HepG2 (cell line): ENCODE measurements around the gene ATP6V1D. TPM values are rescaled to one million over a fixed set of nuclear protein-coding genes. Genes with fewer than 3 reads are reported as not detected.

Experiments
- ATAC-seq: fragments of 200-7000 bp; cut with Tn5 transposase; 3 replicates; pipeline ENCODE4 v1.9.1; 2020; ENCODE audit warnings: mild to moderate bottlenecking, moderate library complexity
- BruUV-seq: library from RNA; stranded (reverse); fragments of 400-500 nt; replicated peaks from 2 replicates; lab custom pipeline; 2021; lab: Mats Ljungman, UMichigan
- CTCF ChIA-PET: fragments of 300-600 bp; formaldehyde crosslinking; extraction: SDS; loops from one replicate; lab custom pipeline; 2021; ENCODE audit warnings: low total read pairs, inconsistent platforms, low intra/inter-chr PET ratio; lab: Yijun Ruan, JAX
- POLR2A ChIA-PET: fragments of 350-600 bp; sonication (Branson Sonifier 250); formaldehyde crosslinking; loops from one replicate; lab custom pipeline; 2020; ENCODE audit warnings: antibody characterized with exemption, inconsistent platforms; lab: Yijun Ruan, JAX
- DNase-seq: peaks from one replicate; pipeline ENCODE4 v3.0.0-alpha.2; 2015; ENCODE audit warnings: low spot score
- FAIRE-seq: peaks from 3 replicates; lab custom pipeline; 2011; peaks lifted over from hg19 to GRCh38; lab: Jason Lieb, UNC
- H2AFZ ChIP-seq: one replicate; pipeline ENCODE4 v1.6.1; 2011; ENCODE audit warnings: low read length, inconsistent platforms
- H3K27ac ChIP-seq: fragments of 300-600 bp; 3 replicates; pipeline ENCODE4 v1.8.0; 2011; ENCODE audit warnings: mixed run types, mild to moderate bottlenecking, mixed read lengths, low read length, inconsistent platforms; ENCODE audit not compliant: insufficient read depth; ENCODE audit errors: extremely low read length
- H3K27me3 ChIP-seq, 2 experiments: fragments of 200-600 bp in 1 of 2; 2 replicates in 1 of 2; 3 replicates in 1 of 2; pipeline versions ENCODE4 v1.6.0 to v1.8.0; 2011; ENCODE audit warnings: low read length in 2 of 2, mild to moderate bottlenecking in 2 of 2, moderate library complexity in 2 of 2, inconsistent platforms in 1 of 2; ENCODE audit not compliant: insufficient read depth in 2 of 2, control insufficient read depth in 1 of 2
- H3K36me3 ChIP-seq, 2 experiments: fragments of 200-600 bp in 1 of 2; replicated peaks in 1 of 2; 2 replicates in 1 of 2; 3 replicates in 1 of 2; pipeline versions ENCODE4 v1.5.1 to v1.8.0; 2011; ENCODE audit warnings: low read length in 2 of 2, inconsistent platforms in 1 of 2; ENCODE audit not compliant: insufficient read depth in 2 of 2, control insufficient read depth in 1 of 2
- H3K4me1 ChIP-seq: 2 replicates; pipeline ENCODE4 v1.5.1; 2012; ENCODE audit warnings: low read length, inconsistent platforms; ENCODE audit not compliant: insufficient read depth
- H3K4me2 ChIP-seq: 2 replicates; pipeline ENCODE4 v1.6.0; 2011; ENCODE audit warnings: low read depth, low read length, inconsistent platforms
- H3K4me3 ChIP-seq, 3 experiments: fragments of 200-600 bp in 1 of 3; sonication (generic), shearing (Covaris generic) in 1 of 3; replicated peaks in 1 of 3; 2 replicates each; pipeline ENCODE4 v1.5.1; 2011 to 2016; ENCODE audit warnings: low read length in 3 of 3, inconsistent platforms in 2 of 3, low read depth in 2 of 3, mild to moderate bottlenecking in 2 of 3, control low read depth in 1 of 3, mixed read lengths in 1 of 3; ENCODE audit not compliant: insufficient read depth in 1 of 3
- H3K79me2 ChIP-seq: one replicate; pipeline ENCODE4 v1.6.1; 2011; ENCODE audit warnings: low read length, inconsistent platforms; ENCODE audit not compliant: insufficient read depth
- H3K9ac ChIP-seq: 2 replicates; pipeline ENCODE4 v1.6.0; 2011; ENCODE audit warnings: mild to moderate bottlenecking, low read depth, low read length, inconsistent platforms; ENCODE audit not compliant: insufficient read depth
- H3K9me3 ChIP-seq: 2 replicates; pipeline ENCODE4 v1.5.1; 2012; ENCODE audit warnings: mild to moderate bottlenecking, low read length
- H4K20me1 ChIP-seq: 2 replicates; pipeline ENCODE4 v1.6.0; 2011; ENCODE audit warnings: inconsistent platforms, mild to moderate bottlenecking, low read length, moderate library complexity; ENCODE audit not compliant: insufficient read depth
- BCLAF1 ChIP-seq: fragments of 450-650 bp; IDR thresholded peaks from 2 replicates; pipeline ENCODE4 v1.6.1; 2017; ENCODE audit warnings: mild to moderate bottlenecking
- CHD2 ChIP-seq: IDR thresholded peaks from 2 replicates; pipeline ENCODE4 v1.6.1; 2011; ENCODE audit warnings: low read depth, low read length, improper control_type of control experiment
- GLI4 ChIP-seq: sonication (generic); formaldehyde crosslinking; IDR thresholded peaks from 2 replicates; pipeline ENCODE4 v1.5.1; 2020; ENCODE audit warnings: missing genetic modification reagents, mild to moderate bottlenecking, moderate library complexity, borderline replicate concordance
- MLX ChIP-seq: IDR thresholded peaks from 2 replicates; pipeline ENCODE4 v1.6.1; 2016
- MTF1 ChIP-seq: sonication (generic); formaldehyde crosslinking; IDR thresholded peaks from 2 replicates; pipeline ENCODE4 v1.5.0; 2020; ENCODE audit warnings: missing genetic modification reagents
- NFYB ChIP-seq: sonication (generic); formaldehyde crosslinking; IDR thresholded peaks from 2 replicates; pipeline ENCODE4 v1.4.0; 2020; ENCODE audit warnings: missing genetic modification reagents
- RBFOX2 ChIP-seq: fragments of 200-400 bp; formaldehyde crosslinking; IDR thresholded peaks from 2 replicates; pipeline ENCODE4 v1.6.1; 2017; ENCODE audit warnings: low read depth, mild to moderate bottlenecking, low read length
- REPIN1 ChIP-seq: sonication (generic); formaldehyde crosslinking; IDR thresholded peaks from 2 replicates; pipeline ENCODE4 v1.8.0; 2022; ENCODE audit warnings: missing genetic modification reagents, low read depth, mild to moderate bottlenecking, borderline replicate concordance
- RXRA ChIP-seq: sonication (generic); formaldehyde crosslinking; IDR thresholded peaks from 2 replicates; pipeline ENCODE4 v1.5.1; 2020; ENCODE audit warnings: missing genetic modification reagents
- SIX1 ChIP-seq: sonication (generic); formaldehyde crosslinking; IDR thresholded peaks from 2 replicates; pipeline ENCODE4 v1.4.0; 2020; ENCODE audit warnings: missing genetic modification reagents, borderline replicate concordance
- SP1 ChIP-seq, 2 experiments: fragments of 450-650 bp in 1 of 2; sonication (generic) in 1 of 2; formaldehyde crosslinking in 1 of 2; IDR thresholded peaks; 2 replicates each; pipeline versions ENCODE4 v1.4.0 to v1.6.1; 2016 to 2020; ENCODE audit warnings: missing genetic modification reagents in 1 of 2
- TOPORS ChIP-seq: sonication (generic); formaldehyde crosslinking; IDR thresholded peaks from 2 replicates; pipeline ENCODE4 v1.8.0; 2023; ENCODE audit warnings: mild to moderate bottlenecking, missing genetic modification reagents
- TP53 ChIP-seq: sonication (generic); formaldehyde crosslinking; conservative IDR thresholded peaks from 2 replicates; pipeline ENCODE4 v1.4.0; 2020; ENCODE audit warnings: missing genetic modification reagents
- ZBTB20 ChIP-seq: sonication (generic); formaldehyde crosslinking; IDR thresholded peaks from 2 replicates; pipeline ENCODE4 v1.8.1; 2023; ENCODE audit warnings: missing genetic modification reagents, low read depth, mild to moderate bottlenecking, borderline replicate concordance
- ZNF276 ChIP-seq: sonication (generic); formaldehyde crosslinking; IDR thresholded peaks from 2 replicates; pipeline ENCODE4 v1.4.0; 2020; ENCODE audit warnings: mild to moderate bottlenecking, low read depth, missing genetic modification reagents
- ZNF570 ChIP-seq: sonication (generic); formaldehyde crosslinking; IDR thresholded peaks from 2 replicates; pipeline ENCODE4 v1.4.0; 2020; ENCODE audit warnings: mild to moderate bottlenecking, missing genetic modification reagents, borderline replicate concordance
- ZNF652 ChIP-seq: IDR thresholded peaks from 2 replicates; pipeline ENCODE4 v1.6.1; 2016; ENCODE audit warnings: low read depth, borderline replicate concordance
- ZNF674 ChIP-seq: sonication (generic); formaldehyde crosslinking; IDR thresholded peaks from 2 replicates; pipeline ENCODE4 v1.5.0; 2020; ENCODE audit warnings: low read depth, mild to moderate bottlenecking, missing genetic modification reagents
- ZSCAN9 ChIP-seq: IDR thresholded peaks from 2 replicates; pipeline ENCODE4 v1.6.1; 2016; ENCODE audit warnings: borderline replicate concordance
- WGBS: methylation state at CpG from one replicate; pipeline ENCODE4 v1.1.6; 2017; ENCODE audit warnings: low lambda C conversion rate; 5-methylcytosine and 5-hydroxymethylcytosine counted together
- in situ Hi-C: cut with HindIII; loops from 2 replicates; pipeline ENCODE4 v1.10.0; 2017; ENCODE audit warnings: low pct_unique_long_range_greater_than_20kb; ENCODE audit not compliant: extremely low pct_ligation_motif_present
- intact Hi-C: fragments of 100-400 bp; cut with micrococcal nuclease; formaldehyde crosslinking; loops from one replicate; pipeline ENCODE4 v1.10.0; 2022; ENCODE audit not compliant: unreplicated experiment
- polyA plus RNA-seq, 8 experiments: library from polyadenylated mRNA; depleted of rRNA in 3 of 8; stranded (reverse) in 7 of 8; unstranded in 1 of 8; fragments of >200 nt; fragmentation: Illumina TruSeq in 4 of 8; extraction: Trizol in 4 of 8; gene quantifications; 2 replicates each; pipeline versions ENCODE4 v1.2.1 to v1.2.3, GENCODE V29; 2011 to 2016; ENCODE audit warnings: low read depth in 4 of 8, missing spikeins in 1 of 8, mixed read lengths in 1 of 8; ENCODE audit not compliant: insufficient read depth in 1 of 8
- total RNA-seq, 5 experiments: library from RNA; depleted of rRNA; stranded (reverse); fragments of >200 nt; fragmentation: Illumina TruSeq; extraction: Trizol; gene quantifications; 2 replicates each; pipeline ENCODE4 v1.2.3, GENCODE V29; 2016; ENCODE audit warnings: low read depth in 1 of 5

Gene ATP6V1D
- total and polyA plus RNA-seq, 2 of the 13 experiments (the other 11 are each of a cell fraction or from before 2014, with no cell fraction given) = 16.8 to 53.9 TPM

GRCh38 chr14:67365476-67365875 lies 5.9 kb upstream of the ATP6V1D start:
- ChIA-PET POLR2A (no interaction called here), CTCF (no interaction called here)
- H3K36me3 ChIP-seq = peaks cover 13 to 50% of the 10 kb centered on the region in 2 experiments

More at GRCh38 chr14:67365476-67365875, 5.9 kb upstream of the ATP6V1D start:
- Histone ChIP-seq H3K4me3 (no peak overlapping the region), H3K27ac (no peak overlapping the region), H3K9me3 (no peaks in the 10 kb centered on the region), H3K79me2 (peaks cover 42% of the 10 kb centered on the region), H4K20me1 (peaks cover 7% of the 10 kb centered on the region; the same call in 1 of the 2 replicates), H3K9ac (no peak overlapping the region), H3K4me1 (peaks cover 21% of the 10 kb centered on the region), H2AFZ (no peak overlapping the region), H3K27me3 (no peaks in the 10 kb centered on the region; a peak in 1 of 5 replicates), H3K4me2 (no peak overlapping the region)
- ATAC-seq = no peak
- WGBS = 97% methylated on average over 4 of the region's 4 CpGs
- no TSS peak for BruUV-seq
- intact Hi-C loops = no loop called here
- DNase-seq = no peak
- FAIRE-seq = no peak
- TF ChIP-seq MLX = no peak
- TF ChIP-seq ZNF276 = no peak
- no peak for TF ChIP-seq GLI4
- no peak for TF ChIP-seq TOPORS (CRISPR knock-in tag)
- TF ChIP-seq SIX1 (CRISPR knock-in tag) = no peak
- TF ChIP-seq RXRA (CRISPR knock-in tag) = no peak
- no peak for TF ChIP-seq ZSCAN9 (CRISPR knock-in tag)
- no peak for TF ChIP-seq ZNF570
- TF ChIP-seq REPIN1 (CRISPR knock-in tag) = no peak
- no peak for TF ChIP-seq BCLAF1
- TF ChIP-seq RBFOX2 = no peak
- TF ChIP-seq ZBTB20 = no peak
- TF ChIP-seq MTF1 (CRISPR knock-in tag) = no peak
- no peak for TF ChIP-seq SP1 (IDR thresholded peaks at IDR 0.05)
- TF ChIP-seq SP1 (CRISPR knock-in tag; IDR thresholded peaks at IDR 0.05) = no peak
- no peak for TF ChIP-seq TP53 (CRISPR knock-in tag)
- TF ChIP-seq CHD2 = no peak
- no peak for TF ChIP-seq NFYB (CRISPR knock-in tag)
- no peak for TF ChIP-seq ZNF652 (CRISPR knock-in tag)
- TF ChIP-seq ZNF674 (CRISPR knock-in tag) = no peak
- in situ Hi-C loops = no loop called here
